DOHH2 (cell line): Measurements from ENCODE around the gene ADARB1.

Experiments
- H3F3A ChIP-seq: fragments of 200-600 bp; sonication (generic), shearing (Covaris generic); 2 replicates; pipeline ENCODE4 v1.6.0; 2016; ENCODE audit warnings: antibody characterized with exemption, mild to moderate bottlenecking; ENCODE audit not compliant: control insufficient read depth, insufficient read depth
- H3K27ac ChIP-seq: fragments of 200-600 bp; sonication (generic); 2 replicates; pipeline ENCODE4 v1.5.1; 2014; ENCODE audit warnings: low read depth, mild to moderate bottlenecking, low read length, moderate library complexity
- H3K27me3 ChIP-seq: fragments of 200-600 bp; sonication (generic); 2 replicates; pipeline ENCODE4 v1.6.1; 2014; ENCODE audit warnings: mild to moderate bottlenecking, low read length, mixed read lengths; ENCODE audit not compliant: control insufficient read depth
- H3K36me3 ChIP-seq: fragments of 200-600 bp; sonication (generic); 2 replicates; pipeline ENCODE4 v1.6.1; 2014; ENCODE audit warnings: mild to moderate bottlenecking, low read length, moderate library complexity, mixed read lengths; ENCODE audit not compliant: control insufficient read depth
- H3K4me1 ChIP-seq: fragments of 200-600 bp; sonication (generic); 2 replicates; pipeline ENCODE4 v1.6.1; 2014; ENCODE audit warnings: mild to moderate bottlenecking, low read length, mixed read lengths; ENCODE audit not compliant: control insufficient read depth
- H3K4me2 ChIP-seq: fragments of 200-600 bp; sonication (generic); 2 replicates; pipeline ENCODE4 v1.6.0; 2014; ENCODE audit warnings: mild to moderate bottlenecking, low read length, moderate library complexity
- H3K4me3 ChIP-seq: fragments of 200-600 bp; sonication (generic); 2 replicates; pipeline ENCODE4 v1.5.1; 2014; ENCODE audit warnings: mild to moderate bottlenecking, low read length, mixed read lengths
- H3K79me2 ChIP-seq: fragments of 200-600 bp; sonication (generic); 2 replicates; pipeline ENCODE4 v1.6.1; 2014; ENCODE audit warnings: mild to moderate bottlenecking, low read length, mixed read lengths; ENCODE audit not compliant: control insufficient read depth
- H3K9me2 ChIP-seq: fragments of 200-600 bp; sonication (generic); replicated peaks from 2 replicates; pipeline ENCODE4 v1.6.1; 2014; ENCODE audit warnings: mild to moderate bottlenecking, low read length, mixed read lengths; ENCODE audit not compliant: control insufficient read depth
- H3K9me3 ChIP-seq: fragments of 200-600 bp; sonication (generic); 2 replicates; pipeline ENCODE4 v1.6.1; 2014; ENCODE audit warnings: antibody characterized with exemption, low read length, mixed read lengths; ENCODE audit not compliant: control insufficient read depth, insufficient read depth
- H4K20me1 ChIP-seq: fragments of 200-600 bp; sonication (generic); 2 replicates; pipeline ENCODE4 v1.6.0; 2014; ENCODE audit warnings: low read depth, mild to moderate bottlenecking, antibody characterized with exemption, low read length, moderate library complexity; ENCODE audit not compliant: control insufficient read depth, insufficient read depth
- CTCF ChIP-seq: fragments of 200-600 bp; sonication (generic); IDR thresholded peaks from one replicate; pipeline ENCODE4 v1.5.1; 2014; ENCODE audit warnings: antibody characterized with exemption, mild to moderate bottlenecking, low read depth, low read length; ENCODE audit not compliant: poor library complexity, severe bottlenecking
- EZH2phosphoT487 ChIP-seq: fragments of 200-600 bp; sonication (generic); IDR thresholded peaks from 2 replicates; pipeline ENCODE4 v1.6.1; 2017; ENCODE audit warnings: borderline replicate concordance, mild to moderate bottlenecking, antibody characterized with exemption, low read length, moderate library complexity, mixed read lengths

ADARB1 gene

GRCh38 chr21:45093035-45093532, 18.7 kb downstream of the ADARB1 start:
- no peak overlapping the region for H3K27ac ChIP-seq
- peaks cover 11% of the 10 kb centered on the region; the same call in 1 of the 2 replicates for H4K20me1 ChIP-seq

GRCh38 chr21:45094412-45094811, 20.0 kb downstream of the ADARB1 start:
- Histone ChIP-seq H3K27me3 (peaks cover 87% of the 10 kb centered on the region), H4K20me1 (peaks cover 16% of the 10 kb centered on the region; the same call in 1 of the 2 replicates), H3K9me2 (no peaks in the 10 kb centered on the region), H3K9me3 (no peaks in the 10 kb centered on the region), H3K27ac (no peak overlapping the region), H3F3A (no peaks in the 10 kb centered on the region), H3K4me3 (no peak overlapping the region), H3K4me2 (no peak overlapping the region), H3K79me2 (no peaks in the 10 kb centered on the region), H3K4me1 (peaks cover 15% of the 10 kb centered on the region), H3K36me3 (no peaks in the 10 kb centered on the region)
- no peak for TF ChIP-seq EZH2phosphoT487
- no peak for TF ChIP-seq CTCF

More at GRCh38 chr21:45093035-45093532, 18.7 kb downstream of the ADARB1 start:
- Histone ChIP-seq H3K79me2 (no peaks in the 10 kb centered on the region), H3K4me3 (no peak overlapping the region), H3K27me3 (peaks cover 80% of the 10 kb centered on the region), H3K9me3 (no peaks in the 10 kb centered on the region), H3K4me1 (peaks cover 15% of the 10 kb centered on the region), H3F3A (no peaks in the 10 kb centered on the region), H3K4me2 (no peak overlapping the region), H3K36me3 (no peaks in the 10 kb centered on the region), H3K9me2 (no peaks in the 10 kb centered on the region)
- no peak for TF ChIP-seq EZH2phosphoT487
- no peak for TF ChIP-seq CTCF

- TF ChIP-seq EZH2phosphoT487 (no peak), CTCF (no peak)
- H3K9me3 ChIP-seq: no peaks in the 10 kb centered on the region
- no peaks in the 10 kb centered on the region for H3K36me3 ChIP-seq
- peaks cover 16% of the 10 kb centered on the region; the same call in 1 of the 2 replicates for H4K20me1 ChIP-seq
- H3K4me1 ChIP-seq: peaks cover 15% of the 10 kb centered on the region
- no peak overlapping the region for H3K4me2 ChIP-seq
- no peak overlapping the region for H3K27ac ChIP-seq
- H3K79me2 ChIP-seq: no peaks in the 10 kb centered on the region
- H3K4me3 ChIP-seq: no peak overlapping the region
- no peaks in the 10 kb centered on the region for H3F3A ChIP-seq
- peaks cover 88% of the 10 kb centered on the region for H3K27me3 ChIP-seq
- H3K9me2 ChIP-seq: no peaks in the 10 kb centered on the region
Observed at GRCh38 chr21:45095505-45095904, 21.1 kb downstream of the ADARB1 start.

GRCh38 chr21:45096217-45096616, 21.8 kb downstream of the ADARB1 start:
- Histone ChIP-seq H3K4me1 (peaks cover 13% of the 10 kb centered on the region), H3K36me3 (no peaks in the 10 kb centered on the region), H3F3A (no peaks in the 10 kb centered on the region), H3K27ac (no peak overlapping the region), H3K27me3 (peaks cover 84% of the 10 kb centered on the region), H3K79me2 (no peaks in the 10 kb centered on the region), H3K9me3 (no peaks in the 10 kb centered on the region), H3K4me3 (no peak overlapping the region), H3K9me2 (no peaks in the 10 kb centered on the region), H4K20me1 (peaks cover 16% of the 10 kb centered on the region; the same call in 1 of the 2 replicates), H3K4me2 (no peak overlapping the region)
- TF ChIP-seq CTCF (no peak), EZH2phosphoT487 (no peak)
